ENCODE data around the gene ZSCAN10. TPM values are rescaled to one million over a fixed set of nuclear protein-coding genes. Genes with fewer than 3 reads are reported as not detected.

ZSCAN10 gene
- total and polyA plus RNA-seq, 2 experiments from 2014 or later, result 217 to 519 TPM

DNA sequence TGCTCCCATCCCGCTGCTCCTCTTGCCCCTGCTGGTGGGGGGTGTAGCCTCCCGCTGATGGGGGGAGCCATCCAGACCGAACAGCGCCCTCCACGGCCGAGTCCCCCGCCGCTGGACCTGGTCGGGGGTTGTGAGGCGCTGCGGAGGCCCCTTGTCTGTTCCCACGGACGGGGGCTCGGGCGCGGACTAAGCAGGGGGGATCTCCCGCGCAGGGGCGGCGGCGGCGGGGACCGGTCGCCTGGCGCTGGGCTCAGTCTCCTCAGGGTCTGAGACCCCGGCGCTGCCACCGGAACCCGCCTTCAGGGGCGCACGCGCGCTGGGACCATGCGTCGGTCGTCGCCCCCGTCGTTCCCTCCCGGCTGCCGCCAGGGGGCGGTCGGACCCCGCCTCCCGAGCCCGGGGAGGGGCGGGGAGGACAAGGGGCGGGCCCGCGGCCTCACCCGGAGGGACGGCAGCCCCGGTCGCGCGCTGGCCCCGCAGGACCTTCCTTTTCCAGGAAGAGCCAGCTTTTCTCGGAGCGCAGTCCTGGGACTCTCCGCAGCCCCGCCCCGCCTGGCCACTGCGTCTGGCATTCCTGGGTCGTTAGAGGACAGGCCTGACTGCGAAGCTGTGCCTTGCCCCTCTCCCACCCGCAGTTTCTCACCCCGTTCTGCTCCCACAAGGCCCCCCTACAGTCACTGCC is 39.9 kb downstream of the ZSCAN10 start:
- no peaks in the 10 kb centered on the region for H3K9me2 ChIP-seq (ENCODE audit: insufficient read depth)
- H2AFZ ChIP-seq, result peak overlapping the region; percentile 90
- DNase-seq (ENCODE audit: low spot score), result peak; percentile 95
- H3F3A ChIP-seq (replicated peaks; ENCODE audit: low read depth), result peaks cover 15% of the 10 kb centered on the region
- peak; percentile 83 for ATAC-seq
- Mint-ChIP-seq H3K27ac (no peak overlapping the region; the same call in 1 of the 2 replicates), H3K4me1 (peaks cover 24% of the 10 kb centered on the region), H3K36me3 (ENCODE audit: low read depth) (peaks cover 16% of the 10 kb centered on the region; the same call in 2 of the 3 replicates), H3K4me3 (peak overlapping the region; percentile 81), H3K27me3 (ENCODE audit: insufficient read depth, low read depth, poor library complexity) (peaks cover 16% of the 10 kb centered on the region), H3K9me3 (no peaks in the 10 kb centered on the region; the same call in 2 of the 3 replicates)
- no peaks in the 10 kb centered on the region for H3K36me3 ChIP-seq (ENCODE audit: insufficient read depth)
- peak overlapping the region; percentile 85 for H3K4me2 ChIP-seq
- H3K4me1 ChIP-seq (ENCODE audit: insufficient read depth), result peaks cover 12% of the 10 kb centered on the region
- TF ChIP-seq, protein P1, sequence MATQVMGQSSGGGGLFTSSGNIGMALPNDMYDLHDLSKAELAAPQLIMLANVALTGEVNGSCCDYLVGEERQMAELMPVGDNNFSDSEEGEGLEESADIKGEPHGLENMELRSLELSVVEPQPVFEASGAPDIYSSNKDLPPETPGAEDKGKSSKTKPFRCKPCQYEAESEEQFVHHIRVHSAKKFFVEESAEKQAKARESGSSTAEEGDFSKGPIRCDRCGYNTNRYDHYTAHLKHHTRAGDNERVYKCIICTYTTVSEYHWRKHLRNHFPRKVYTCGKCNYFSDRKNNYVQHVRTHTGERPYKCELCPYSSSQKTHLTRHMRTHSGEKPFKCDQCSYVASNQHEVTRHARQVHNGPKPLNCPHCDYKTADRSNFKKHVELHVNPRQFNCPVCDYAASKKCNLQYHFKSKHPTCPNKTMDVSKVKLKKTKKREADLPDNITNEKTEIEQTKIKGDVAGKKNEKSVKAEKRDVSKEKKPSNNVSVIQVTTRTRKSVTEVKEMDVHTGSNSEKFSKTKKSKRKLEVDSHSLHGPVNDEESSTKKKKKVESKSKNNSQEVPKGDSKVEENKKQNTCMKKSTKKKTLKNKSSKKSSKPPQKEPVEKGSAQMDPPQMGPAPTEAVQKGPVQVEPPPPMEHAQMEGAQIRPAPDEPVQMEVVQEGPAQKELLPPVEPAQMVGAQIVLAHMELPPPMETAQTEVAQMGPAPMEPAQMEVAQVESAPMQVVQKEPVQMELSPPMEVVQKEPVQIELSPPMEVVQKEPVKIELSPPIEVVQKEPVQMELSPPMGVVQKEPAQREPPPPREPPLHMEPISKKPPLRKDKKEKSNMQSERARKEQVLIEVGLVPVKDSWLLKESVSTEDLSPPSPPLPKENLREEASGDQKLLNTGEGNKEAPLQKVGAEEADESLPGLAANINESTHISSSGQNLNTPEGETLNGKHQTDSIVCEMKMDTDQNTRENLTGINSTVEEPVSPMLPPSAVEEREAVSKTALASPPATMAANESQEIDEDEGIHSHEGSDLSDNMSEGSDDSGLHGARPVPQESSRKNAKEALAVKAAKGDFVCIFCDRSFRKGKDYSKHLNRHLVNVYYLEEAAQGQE (IDR thresholded peaks at IDR 0.05; ENCODE audit: unreplicated experiment), result no peak
- TF ChIP-seq, protein P2, sequence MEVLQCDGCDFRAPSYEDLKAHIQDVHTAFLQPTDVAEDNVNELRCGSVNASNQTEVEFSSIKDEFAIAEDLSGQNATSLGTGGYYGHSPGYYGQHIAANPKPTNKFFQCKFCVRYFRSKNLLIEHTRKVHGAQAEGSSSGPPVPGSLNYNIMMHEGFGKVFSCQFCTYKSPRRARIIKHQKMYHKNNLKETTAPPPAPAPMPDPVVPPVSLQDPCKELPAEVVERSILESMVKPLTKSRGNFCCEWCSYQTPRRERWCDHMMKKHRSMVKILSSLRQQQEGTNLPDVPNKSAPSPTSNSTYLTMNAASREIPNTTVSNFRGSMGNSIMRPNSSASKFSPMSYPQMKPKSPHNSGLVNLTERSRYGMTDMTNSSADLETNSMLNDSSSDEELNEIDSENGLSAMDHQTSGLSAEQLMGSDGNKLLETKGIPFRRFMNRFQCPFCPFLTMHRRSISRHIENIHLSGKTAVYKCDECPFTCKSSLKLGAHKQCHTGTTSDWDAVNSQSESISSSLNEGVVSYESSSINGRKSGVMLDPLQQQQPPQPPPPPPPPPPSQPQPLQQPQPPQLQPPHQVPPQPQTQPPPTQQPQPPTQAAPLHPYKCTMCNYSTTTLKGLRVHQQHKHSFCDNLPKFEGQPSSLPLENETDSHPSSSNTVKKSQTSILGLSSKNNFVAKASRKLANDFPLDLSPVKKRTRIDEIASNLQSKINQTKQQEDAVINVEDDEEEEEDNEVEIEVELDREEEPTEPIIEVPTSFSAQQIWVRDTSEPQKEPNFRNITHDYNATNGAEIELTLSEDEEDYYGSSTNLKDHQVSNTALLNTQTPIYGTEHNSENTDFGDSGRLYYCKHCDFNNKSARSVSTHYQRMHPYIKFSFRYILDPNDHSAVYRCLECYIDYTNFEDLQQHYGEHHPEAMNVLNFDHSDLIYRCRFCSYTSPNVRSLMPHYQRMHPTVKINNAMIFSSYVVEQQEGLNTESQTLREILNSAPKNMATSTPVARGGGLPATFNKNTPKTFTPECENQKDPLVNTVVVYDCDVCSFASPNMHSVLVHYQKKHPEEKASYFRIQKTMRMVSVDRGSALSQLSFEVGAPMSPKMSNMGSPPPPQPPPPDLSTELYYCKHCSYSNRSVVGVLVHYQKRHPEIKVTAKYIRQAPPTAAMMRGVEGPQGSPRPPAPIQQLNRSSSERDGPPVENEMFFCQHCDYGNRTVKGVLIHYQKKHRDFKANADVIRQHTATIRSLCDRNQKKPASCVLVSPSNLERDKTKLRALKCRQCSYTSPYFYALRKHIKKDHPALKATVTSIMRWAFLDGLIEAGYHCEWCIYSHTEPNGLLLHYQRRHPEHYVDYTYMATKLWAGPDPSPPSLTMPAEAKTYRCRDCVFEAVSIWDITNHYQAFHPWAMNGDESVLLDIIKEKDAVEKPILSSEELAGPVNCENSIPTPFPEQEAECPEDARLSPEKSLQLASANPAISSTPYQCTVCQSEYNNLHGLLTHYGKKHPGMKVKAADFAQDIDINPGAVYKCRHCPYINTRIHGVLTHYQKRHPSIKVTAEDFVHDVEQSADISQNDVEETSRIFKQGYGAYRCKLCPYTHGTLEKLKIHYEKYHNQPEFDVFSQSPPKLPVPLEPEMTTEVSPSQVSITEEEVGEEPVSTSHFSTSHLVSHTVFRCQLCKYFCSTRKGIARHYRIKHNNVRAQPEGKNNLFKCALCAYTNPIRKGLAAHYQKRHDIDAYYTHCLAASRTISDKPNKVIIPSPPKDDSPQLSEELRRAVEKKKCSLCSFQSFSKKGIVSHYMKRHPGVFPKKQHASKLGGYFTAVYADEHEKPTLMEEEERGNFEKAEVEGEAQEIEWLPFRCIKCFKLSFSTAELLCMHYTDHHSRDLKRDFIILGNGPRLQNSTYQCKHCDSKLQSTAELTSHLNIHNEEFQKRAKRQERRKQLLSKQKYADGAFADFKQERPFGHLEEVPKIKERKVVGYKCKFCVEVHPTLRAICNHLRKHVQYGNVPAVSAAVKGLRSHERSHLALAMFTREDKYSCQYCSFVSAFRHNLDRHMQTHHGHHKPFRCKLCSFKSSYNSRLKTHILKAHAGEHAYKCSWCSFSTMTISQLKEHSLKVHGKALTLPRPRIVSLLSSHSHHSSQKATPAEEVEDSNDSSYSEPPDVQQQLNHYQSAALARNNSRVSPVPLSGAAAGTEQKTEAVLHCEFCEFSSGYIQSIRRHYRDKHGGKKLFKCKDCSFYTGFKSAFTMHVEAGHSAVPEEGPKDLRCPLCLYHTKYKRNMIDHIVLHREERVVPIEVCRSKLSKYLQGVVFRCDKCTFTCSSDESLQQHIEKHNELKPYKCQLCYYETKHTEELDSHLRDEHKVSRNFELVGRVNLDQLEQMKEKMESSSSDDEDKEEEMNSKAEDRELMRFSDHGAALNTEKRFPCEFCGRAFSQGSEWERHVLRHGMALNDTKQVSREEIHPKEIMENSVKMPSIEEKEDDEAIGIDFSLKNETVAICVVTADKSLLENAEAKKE (CRISPR knock-in tag; IDR thresholded peaks at IDR 0.05), result no peak
- TF ChIP-seq NANOG (IDR thresholded peaks at IDR 0.05; ENCODE audit: borderline replicate concordance) (no peak), JUNB (IDR thresholded peaks at IDR 0.05; ENCODE audit: unreplicated experiment) (no peak), CTCF (conservative IDR thresholded peaks at IDR 0.05; ENCODE audit: low read depth in 2 of 2) (peak; percentile 53 to 92), ZNF114 (CRISPR knock-in tag; IDR thresholded peaks at IDR 0.05) (no peak), CREB1 (CRISPR knock-in tag; IDR thresholded peaks at IDR 0.05; ENCODE audit: low read depth) (peak; percentile 62), POLR2AphosphoS5 (IDR thresholded peaks at IDR 0.05; ENCODE audit: low read depth) (peak; percentile 71; the same call in 1 of the 2 replicates), EZH2 (IDR thresholded peaks at IDR 0.05; ENCODE audit: low read depth, unreplicated experiment) (no peak), EZH2phosphoT487 (IDR thresholded peaks at IDR 0.05; ENCODE audit: unreplicated experiment) (no peak), ETS1 (IDR thresholded peaks at IDR 0.05) (no peak), STAT1 (IDR thresholded peaks at IDR 0.05; ENCODE audit: unreplicated experiment) (no peak), ZNF331 (CRISPR knock-in tag; IDR thresholded peaks at IDR 0.05; ENCODE audit: low read depth) (no peak)
- peaks cover 4% of the 10 kb centered on the region; the same call in 1 of the 2 replicates for H3K27me3 ChIP-seq (ENCODE audit: insufficient read depth)
- 0 out of 2 replicates have a peak overlapping the region, but pooled peaks have one; percentile 55 for H3K27ac ChIP-seq (ENCODE audit: low read depth)
- H4K20me1 ChIP-seq (replicated peaks; ENCODE audit: insufficient read depth), result no peaks in the 10 kb centered on the region; the same call in 1 of the 2 replicates
- H3K4me3 ChIP-seq, result peak overlapping the region; percentile 84
- H3K79me2 ChIP-seq (replicated peaks; ENCODE audit: insufficient read depth), result no peaks in the 10 kb centered on the region; the same call in 1 of the 2 replicates

Measured in GM23338 (cell line).